Esophagus muscularis mucosa (tissue), 4 donors: Measurements from ENCODE around the gene KCNN4. TPM values are rescaled to one million over a fixed set of nuclear protein-coding genes. Genes with fewer than 3 reads are reported as not detected.

Experiments
- DNase-seq: peaks from one replicate; pipeline ENCODE4 v3.0.0-alpha.2; 2017; ENCODE audit errors: extremely low spot score
- H3K27ac ChIP-seq, 4 donors: fragments of 200-600 bp; sonication (generic); replicated peaks in 1 of 4; 1 replicate in 3 of 4; 2 replicates in 1 of 4; pipeline ENCODE4 v1.5.1; 2016 to 2019; ENCODE audit warnings: mild to moderate bottlenecking in 1 of 4
- H3K27me3 ChIP-seq, 4 donors: fragments of 200-600 bp; sonication (generic); one replicate each; pipeline versions ENCODE4 v1.5.1 to v1.6.0; 2016 to 2019
- H3K36me3 ChIP-seq, 4 donors: fragments of 200-600 bp; sonication (generic); one replicate each; pipeline ENCODE4 v1.5.1; 2016 to 2019
- H3K4me1 ChIP-seq, 4 donors: fragments of 200-600 bp; sonication (generic); one replicate each; pipeline ENCODE4 v1.5.1; 2016 to 2019
- H3K4me3 ChIP-seq, 4 donors: fragments of 200-600 bp; sonication (generic); 1 replicate in 2 of 4; 2 replicates in 2 of 4; pipeline ENCODE4 v1.5.1; 2016 to 2019; ENCODE audit warnings: mild to moderate bottlenecking in 4 of 4, moderate library complexity in 1 of 4
- H3K9me3 ChIP-seq, 4 donors: fragments of 200-600 bp; sonication (generic); 1 replicate in 3 of 4; 2 replicates in 1 of 4; pipeline ENCODE4 v1.5.1; 2016 to 2019
- CTCF ChIP-seq, 3 experiments: fragments of 200-600 bp in 2 of 3; fragments of 450-650 bp in 1 of 3; sonication (generic) in 2 of 3; IDR thresholded peaks; one replicate each; pipeline ENCODE4 v1.5.1; 2017 to 2019; ENCODE audit warnings: antibody characterized with exemption in 3 of 3, mild to moderate bottlenecking in 2 of 3, moderate library complexity in 1 of 3
- EP300 ChIP-seq: sonication (generic); formaldehyde crosslinking; IDR thresholded peaks from one replicate; pipeline ENCODE4 v1.6.1; 2017; ENCODE audit warnings: antibody characterized with exemption
- POLR2A ChIP-seq: fragments of 450-650 bp; IDR thresholded peaks from one replicate; pipeline ENCODE4 v1.6.1; 2017; ENCODE audit warnings: antibody characterized with exemption, moderate library complexity, mild to moderate bottlenecking, low read depth
- POLR2AphosphoS5 ChIP-seq, 2 donors: sonication (generic); formaldehyde crosslinking; IDR thresholded peaks; one replicate each; pipeline ENCODE4 v1.6.1; 2017; ENCODE audit warnings: antibody characterized with exemption in 2 of 2
- WGBS: methylation state at CpG from one replicate; pipeline ENCODE4 v1.1.5; 2018; 5-methylcytosine and 5-hydroxymethylcytosine counted together
- intact Hi-C: fragments of 100-400 bp; cut with DNase I; formaldehyde crosslinking; loops from one replicate; pipeline ENCODE4 v1.15.1; 2023
- total RNA-seq, 4 donors: library from RNA; depleted of rRNA; stranded (reverse); fragments of >200 nt; gene quantifications; one replicate each; pipeline versions ENCODE4 v1.1.0 to v1.2.1, GENCODE V29; 2016

The KCNN4 gene
- total RNA-seq, 4 donors from 2014 or later: 1.7 to 6.7 (median 1.9) TPM

DNA sequence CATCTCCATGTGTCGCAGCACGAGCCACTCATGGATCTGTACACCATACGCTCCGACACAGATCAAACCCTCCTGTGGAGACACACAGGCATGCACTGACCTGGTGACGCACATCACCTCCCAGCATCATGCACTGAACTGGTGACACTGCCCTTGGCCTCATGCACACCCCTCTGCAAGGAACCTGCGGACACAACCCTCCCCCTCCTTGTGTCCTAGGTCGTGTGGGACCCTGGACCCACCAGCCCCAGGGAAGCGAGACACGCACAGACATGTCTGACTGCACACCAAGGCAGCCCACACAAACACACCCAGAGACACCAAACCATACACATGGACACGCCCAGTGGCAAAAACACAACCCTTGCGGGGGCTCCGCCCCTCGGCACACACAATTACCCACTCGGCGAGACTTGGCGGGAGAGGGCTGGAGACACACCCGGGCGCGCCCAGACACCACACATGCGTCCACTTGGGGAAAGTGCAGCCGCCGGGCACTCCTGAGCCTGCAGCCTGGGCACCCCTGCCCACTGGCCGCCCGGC, 2.0 kb upstream of the KCNN4 start:
- no peak overlapping the region for H3K4me3 ChIP-seq
- intact Hi-C loops: no loop called here
- H3K36me3 ChIP-seq: no peaks in the 10 kb centered on the region
- WGBS: 82% methylated on average over 12 of the region's 24 CpGs
- no peaks in the 10 kb centered on the region for H3K9me3 ChIP-seq
- peaks cover 0 to 63% (median 0%) of the 10 kb centered on the region in 4 donors for H3K27me3 ChIP-seq
- no peak for DNase-seq
- TF ChIP-seq POLR2AphosphoS5 (IDR thresholded peaks at IDR 0.05): no peak
- no peak overlapping the region for H3K27ac ChIP-seq
- H3K4me1 ChIP-seq: peaks cover 8 to 43% (median 29%) of the 10 kb centered on the region in 4 donors

DNA sequence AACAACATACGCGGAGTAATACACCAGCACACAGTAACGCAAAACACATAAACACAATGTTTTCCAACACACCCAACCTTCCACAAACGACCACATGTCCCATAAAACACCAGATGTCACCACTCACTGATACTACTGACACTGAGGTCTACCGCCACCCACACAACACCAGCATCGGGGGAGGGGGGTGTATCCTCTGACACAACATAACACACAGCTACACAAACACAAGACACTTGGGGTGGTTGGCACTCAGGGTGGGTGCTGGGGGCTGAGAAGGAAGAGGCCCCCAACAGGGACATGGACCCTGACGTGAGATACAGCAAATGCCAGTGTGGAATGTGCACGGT, 1.5 kb upstream of the KCNN4 start:
- H3K36me3 ChIP-seq: no peaks in the 10 kb centered on the region
- peaks cover 0 to 68% (median 0%) of the 10 kb centered on the region in 4 donors for H3K27me3 ChIP-seq
- peaks cover 8 to 48% (median 34%) of the 10 kb centered on the region in 4 donors for H3K4me1 ChIP-seq
- WGBS: 60% methylated on average over 7 of the region's 8 CpGs
- H3K4me3 ChIP-seq: no peak overlapping the region
- no peak for DNase-seq
- no peak overlapping the region for H3K27ac ChIP-seq
- H3K9me3 ChIP-seq: no peaks in the 10 kb centered on the region
- intact Hi-C loops: no loop called here
- TF ChIP-seq CTCF (IDR thresholded peaks at IDR 0.05): no peak
- no peak for TF ChIP-seq POLR2A
- TF ChIP-seq EP300: no peak
- no peak for TF ChIP-seq POLR2AphosphoS5 (IDR thresholded peaks at IDR 0.05)

- no peak overlapping the region for H3K4me3 ChIP-seq
- H3K9me3 ChIP-seq: no peaks in the 10 kb centered on the region
- peaks cover 0 to 68% (median 0%) of the 10 kb centered on the region in 4 donors for H3K27me3 ChIP-seq
- WGBS: 97% methylated on average over 14 of the region's 14 CpGs
- no peak for DNase-seq
- H3K36me3 ChIP-seq: no peaks in the 10 kb centered on the region
- H3K4me1 ChIP-seq: peaks cover 8 to 48% (median 34%) of the 10 kb centered on the region in 4 donors
- H3K27ac ChIP-seq: no peak overlapping the region
- TF ChIP-seq EP300 (no peak), CTCF (IDR thresholded peaks at IDR 0.05) (no peak), POLR2A (no peak), POLR2AphosphoS5 (IDR thresholded peaks at IDR 0.05) (no peak)
- intact Hi-C loops: no loop called here
Observed at GRCh38 chr19:43781630-43782310, 997 bp upstream of the KCNN4 start.

GRCh38 chr19:43779820-43780219, 953 bp downstream of the KCNN4 start:
- 32% methylated on average over 3 of the region's 3 CpGs for WGBS
- no peaks in the 10 kb centered on the region for H3K9me3 ChIP-seq
- H3K36me3 ChIP-seq: no peaks in the 10 kb centered on the region
- no peak for DNase-seq
- no peak for TF ChIP-seq CTCF (IDR thresholded peaks at IDR 0.05)
- TF ChIP-seq POLR2A: no peak
- TF ChIP-seq POLR2AphosphoS5 (IDR thresholded peaks at IDR 0.05): no peak
- no peak for TF ChIP-seq EP300
- peaks cover 5 to 48% (median 38%) of the 10 kb centered on the region in 4 donors for H3K4me1 ChIP-seq
- intact Hi-C loops: no loop called here
- peaks cover 0 to 81% (median 3%) of the 10 kb centered on the region in 4 donors for H3K27me3 ChIP-seq
- H3K27ac ChIP-seq: peak overlapping the region in 1 of 4 donors; percentile 34
- peak overlapping the region in 1 of 4 donors; percentile 51 for H3K4me3 ChIP-seq

GRCh38 chr19:43779147-43779819, 1.5 kb downstream of the KCNN4 start:
- Histone ChIP-seq H3K4me3 (peak overlapping the region in 1 of 4 donors; percentile 51), H3K9me3 (no peaks in the 10 kb centered on the region), H3K27ac (peak overlapping the region in 1 of 4 donors; percentile 48), H3K27me3 (peaks cover 0 to 81% (median 6%) of the 10 kb centered on the region in 4 donors), H3K36me3 (no peaks in the 10 kb centered on the region), H3K4me1 (peaks cover 9 to 48% (median 38%) of the 10 kb centered on the region in 4 donors)
- WGBS: 62% methylated on average over 16 of the region's 16 CpGs
- no peak for DNase-seq
- TF ChIP-seq POLR2A: no peak
- no peak for TF ChIP-seq CTCF (IDR thresholded peaks at IDR 0.05)
- no peak for TF ChIP-seq POLR2AphosphoS5 (IDR thresholded peaks at IDR 0.05)
- TF ChIP-seq EP300: no peak
- intact Hi-C loops: no loop called here
